HEK293T (cell line): Measurements from ENCODE around the gene SYNCRIP.
"Not testable (repeated sequence)": the region's sequence is repeated elsewhere in the genome, so short reads cannot be mapped to it uniquely, and the experiment has no call there.

Experiments
- CTCF ChIA-PET: fragments of 350-600 bp; formaldehyde crosslinking; extraction: SDS; loops from one replicate; lab custom pipeline; 2021; ENCODE audit warnings: antibody characterized with exemption, inconsistent platforms; lab: Yijun Ruan, JAX
- POLR2A ChIA-PET: fragments of 350-600 bp; formaldehyde crosslinking; extraction: SDS; loops from one replicate; lab custom pipeline; 2020; ENCODE audit warnings: antibody characterized with exemption, inconsistent platforms; lab: Yijun Ruan, JAX
- DNase-seq: peaks from one replicate; pipeline ENCODE4 v3.0.0; 2012; ENCODE audit warnings: mixed read lengths; ENCODE audit errors: extremely low spot score
- ARNT ChIP-seq: fragments of 450-650 bp; IDR thresholded peaks from 2 replicates; pipeline ENCODE4 v1.6.1; 2017; ENCODE audit warnings: mild to moderate bottlenecking
- BHLHE40 ChIP-seq: fragments of 450-650 bp; IDR thresholded peaks from 2 replicates; pipeline ENCODE4 v1.6.1; 2016; ENCODE audit warnings: mild to moderate bottlenecking, moderate library complexity, borderline replicate concordance
- CTBP1 ChIP-seq: fragments of 450-650 bp; IDR thresholded peaks from 2 replicates; pipeline ENCODE4 v1.6.1; 2016; ENCODE audit warnings: borderline replicate concordance
- ELF4 ChIP-seq: fragments of 450-650 bp; IDR thresholded peaks from 2 replicates; pipeline ENCODE4 v1.6.1; 2017; ENCODE audit warnings: antibody characterized with exemption
- FOXA1 ChIP-seq: fragments of 450-650 bp; IDR thresholded peaks from 2 replicates; pipeline ENCODE4 v1.6.1; 2016; ENCODE audit warnings: mild to moderate bottlenecking
- FOXK2 ChIP-seq: fragments of 450-650 bp; IDR thresholded peaks from 2 replicates; pipeline ENCODE4 v1.6.1; 2016; ENCODE audit warnings: mild to moderate bottlenecking
- FOXM1 ChIP-seq: fragments of 450-650 bp; IDR thresholded peaks from 2 replicates; pipeline ENCODE4 v1.6.1; 2017; ENCODE audit warnings: mild to moderate bottlenecking, borderline replicate concordance
- HDGF ChIP-seq: fragments of 450-650 bp; IDR thresholded peaks from 2 replicates; pipeline ENCODE4 v1.6.1; 2017; ENCODE audit warnings: antibody characterized with exemption, borderline replicate concordance
- L3MBTL2 ChIP-seq: fragments of 450-650 bp; conservative IDR thresholded peaks from 2 replicates; pipeline ENCODE4 v1.6.1; 2016; ENCODE audit warnings: mild to moderate bottlenecking
- LEF1 ChIP-seq: fragments of 450-650 bp; IDR thresholded peaks from 2 replicates; pipeline ENCODE4 v1.6.1; 2017; ENCODE audit warnings: mild to moderate bottlenecking, borderline replicate concordance
- NFRKB ChIP-seq: fragments of 450-650 bp; IDR thresholded peaks from 2 replicates; pipeline ENCODE4 v1.6.1; 2016; ENCODE audit warnings: mild to moderate bottlenecking, moderate library complexity
- SP1 ChIP-seq: fragments of 450-650 bp; IDR thresholded peaks from 2 replicates; pipeline ENCODE4 v1.6.1; 2017
- SUZ12 ChIP-seq: fragments of 450-650 bp; IDR thresholded peaks from 2 replicates; pipeline ENCODE4 v1.6.1; 2016; ENCODE audit warnings: mild to moderate bottlenecking
- TARDBP ChIP-seq: fragments of 450-650 bp; IDR thresholded peaks from 2 replicates; pipeline ENCODE4 v1.6.1; 2016
- ZNF384 ChIP-seq: fragments of 450-650 bp; IDR thresholded peaks from 2 replicates; pipeline ENCODE4 v1.6.1; 2016
- TF ChIP-seq, protein P1 (sequence below): fragments of 450-650 bp; IDR thresholded peaks from 2 replicates; pipeline ENCODE4 v1.6.1; 2016

SYNCRIP gene

GRCh38 chr6:85569323-85569722 lies 73.4 kb downstream of the SYNCRIP start:
- DNase-seq = no peak
- no peak for TF ChIP-seq ZNF384
- TF ChIP-seq FOXA1 = no peak
- TF ChIP-seq BHLHE40 = no peak
- TF ChIP-seq FOXM1 = no peak
- TF ChIP-seq FOXK2 = no peak
- no peak for TF ChIP-seq LEF1
- TF ChIP-seq NFRKB = no peak
- no peak for TF ChIP-seq TARDBP
- ChIA-PET POLR2A (interaction anchor here (1.0 kb wide), 1 partner anchor 109 kb away, joined by 4 read pairs; no protein-coding TSS in a partner anchor), CTCF (no interaction called here)

GRCh38 chr6:85568411-85568810 lies 74.3 kb downstream of the SYNCRIP start:
- POLR2A ChIA-PET = no interaction called here
- TF ChIP-seq BHLHE40 (no peak), NFRKB (no peak), HDGF (no peak), FOXA1 (no peak), ZNF384 (no peak), ELF4 (no peak), CTBP1 (no peak), TARDBP (no peak), FOXM1 (no peak), SP1 (no peak), ARNT (no peak), SUZ12 (no peak), LEF1 (no peak), FOXK2 (no peak), L3MBTL2 (no peak)
- TF ChIP-seq, protein P1, sequence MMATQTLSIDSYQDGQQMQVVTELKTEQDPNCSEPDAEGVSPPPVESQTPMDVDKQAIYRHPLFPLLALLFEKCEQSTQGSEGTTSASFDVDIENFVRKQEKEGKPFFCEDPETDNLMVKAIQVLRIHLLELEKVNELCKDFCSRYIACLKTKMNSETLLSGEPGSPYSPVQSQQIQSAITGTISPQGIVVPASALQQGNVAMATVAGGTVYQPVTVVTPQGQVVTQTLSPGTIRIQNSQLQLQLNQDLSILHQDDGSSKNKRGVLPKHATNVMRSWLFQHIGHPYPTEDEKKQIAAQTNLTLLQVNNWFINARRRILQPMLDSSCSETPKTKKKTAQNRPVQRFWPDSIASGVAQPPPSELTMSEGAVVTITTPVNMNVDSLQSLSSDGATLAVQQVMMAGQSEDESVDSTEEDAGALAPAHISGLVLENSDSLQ = no peak
- no peak for DNase-seq
- CTCF ChIA-PET = no interaction called here

GRCh38 chr6:85565736-85566135 lies 77.0 kb downstream of the SYNCRIP start:
- no peak for TF ChIP-seq SP1
- TF ChIP-seq FOXK2 = no peak
- TF ChIP-seq FOXM1 = no peak
- ChIA-PET CTCF (no interaction called here), POLR2A (no interaction called here)
- no peak for DNase-seq

DNA sequence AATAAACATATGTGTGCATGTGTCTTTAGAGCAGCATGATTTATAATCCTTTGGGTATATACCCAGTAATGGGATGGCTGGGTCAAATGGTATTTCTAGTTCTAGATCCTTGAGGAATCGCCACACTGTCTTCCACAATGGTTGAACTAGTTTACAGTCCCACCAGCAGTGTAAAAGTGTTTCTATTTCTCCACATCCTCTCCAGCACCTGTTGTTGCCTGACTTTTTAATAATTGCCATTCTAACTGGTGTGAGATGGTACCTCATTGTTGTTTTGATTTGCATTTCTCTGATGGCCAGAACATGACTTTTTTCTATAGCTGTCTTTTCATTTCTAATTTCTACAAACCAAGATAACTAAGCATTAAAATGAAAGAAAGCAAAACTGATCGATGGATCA lies 78.5 kb downstream of the SYNCRIP start:
- CTCF ChIA-PET, POLR2A ChIA-PET, DNase-seq: not testable (repeated sequence)
